ENCODE results near the gene FES.

- no peak for TF ChIP-seq CTCF (conservative IDR thresholded peaks at IDR 0.05; ENCODE audit: low read length)
- TF ChIP-seq EZH2phosphoT487 (IDR thresholded peaks at IDR 0.05; ENCODE audit: borderline replicate concordance, low read depth, low read length), result no peak
Measured at GRCh38 chr15:90859234-90860131, 24.8 kb upstream of the FES start.

Measured in OCI-LY7 (cell line).